RWPE2 (cell line): ENCODE measurements around the gene OTOG.

ENCODE experiments used
- ATAC-seq: fragments of 200-7000 bp; cut with Tn5 transposase; 3 replicates; pipeline ENCODE4 v1.9.1; 2021; ENCODE audit warnings: low read depth
- DNase-seq: peaks from one replicate; pipeline ENCODE4 v3.0.0-alpha.2; 2020; ENCODE audit warnings: low spot score
- H3K27ac ChIP-seq: fragments of 450-650 bp; 2 replicates; pipeline ENCODE4 v1.5.1; 2017; ENCODE audit warnings: mild to moderate bottlenecking; ENCODE audit not compliant: poor library complexity, severe bottlenecking
- H3K27me3 ChIP-seq: fragments of 250-450 bp; sonication (Bioruptor Pico); 2 replicates; pipeline ENCODE4 v1.5.1; 2021; ENCODE audit warnings: mild to moderate bottlenecking, moderate library complexity; ENCODE audit not compliant: insufficient read depth, poor library complexity, severe bottlenecking
- H3K36me3 ChIP-seq: fragments of 250-450 bp; sonication (Bioruptor Pico); 2 replicates; pipeline ENCODE4 v1.5.1; 2020; ENCODE audit warnings: low read depth, mild to moderate bottlenecking, moderate library complexity
- H3K4me1 ChIP-seq: fragments of 250-450 bp; sonication (Bioruptor Pico); 2 replicates; pipeline ENCODE4 v1.5.1; 2021; ENCODE audit warnings: mild to moderate bottlenecking, moderate library complexity; ENCODE audit not compliant: insufficient read depth, poor library complexity, severe bottlenecking
- H3K4me3 ChIP-seq: fragments of 250-450 bp; sonication (Bioruptor Pico); 2 replicates; pipeline ENCODE4 v1.5.1; 2021; ENCODE audit warnings: mild to moderate bottlenecking, moderate library complexity; ENCODE audit not compliant: severe bottlenecking
- H3K9me3 ChIP-seq: fragments of 250-450 bp; sonication (Bioruptor Pico); 2 replicates; pipeline ENCODE4 v1.5.1; 2021; ENCODE audit warnings: mild to moderate bottlenecking, moderate library complexity; ENCODE audit not compliant: severe bottlenecking
- CTCF ChIP-seq: fragments of 450-650 bp; IDR thresholded peaks from one replicate; pipeline ENCODE4 v1.5.1; 2017; ENCODE audit warnings: mild to moderate bottlenecking, moderate library complexity; ENCODE audit not compliant: poor library complexity, severe bottlenecking

The OTOG gene

GRCh38 chr11:17691976-17692375 is 144.9 kb downstream of the OTOG start:
- peaks cover 74% of the 10 kb centered on the region for H3K27me3 ChIP-seq
- H3K9me3 ChIP-seq: no peaks in the 10 kb centered on the region
- ATAC-seq: no peak
- no peaks in the 10 kb centered on the region for H3K4me1 ChIP-seq
- no peak overlapping the region for H3K27ac ChIP-seq
- H3K36me3 ChIP-seq: no peaks in the 10 kb centered on the region
- H3K4me3 ChIP-seq: no peak overlapping the region
- DNase-seq: no peak
- no peak for TF ChIP-seq CTCF

GRCh38 chr11:17692931-17693330 is 145.9 kb downstream of the OTOG start:
- no peaks in the 10 kb centered on the region for H3K9me3 ChIP-seq
- no peak for DNase-seq
- H3K4me1 ChIP-seq: no peaks in the 10 kb centered on the region
- H3K4me3 ChIP-seq: no peak overlapping the region
- H3K36me3 ChIP-seq: no peaks in the 10 kb centered on the region
- H3K27ac ChIP-seq: no peak overlapping the region
- no peak for TF ChIP-seq CTCF
- H3K27me3 ChIP-seq: peaks cover 84% of the 10 kb centered on the region
- ATAC-seq: no peak

- no peaks in the 10 kb centered on the region for H3K36me3 ChIP-seq
- H3K9me3 ChIP-seq: no peaks in the 10 kb centered on the region
- no peak overlapping the region for H3K4me3 ChIP-seq
- DNase-seq: no peak
- H3K27me3 ChIP-seq: peaks cover 86% of the 10 kb centered on the region
- no peaks in the 10 kb centered on the region for H3K4me1 ChIP-seq
- no peak for ATAC-seq
- no peak overlapping the region for H3K27ac ChIP-seq
- TF ChIP-seq CTCF: no peak
Measured at GRCh38 chr11:17693531-17693930, 146.5 kb downstream of the OTOG start.

DNA sequence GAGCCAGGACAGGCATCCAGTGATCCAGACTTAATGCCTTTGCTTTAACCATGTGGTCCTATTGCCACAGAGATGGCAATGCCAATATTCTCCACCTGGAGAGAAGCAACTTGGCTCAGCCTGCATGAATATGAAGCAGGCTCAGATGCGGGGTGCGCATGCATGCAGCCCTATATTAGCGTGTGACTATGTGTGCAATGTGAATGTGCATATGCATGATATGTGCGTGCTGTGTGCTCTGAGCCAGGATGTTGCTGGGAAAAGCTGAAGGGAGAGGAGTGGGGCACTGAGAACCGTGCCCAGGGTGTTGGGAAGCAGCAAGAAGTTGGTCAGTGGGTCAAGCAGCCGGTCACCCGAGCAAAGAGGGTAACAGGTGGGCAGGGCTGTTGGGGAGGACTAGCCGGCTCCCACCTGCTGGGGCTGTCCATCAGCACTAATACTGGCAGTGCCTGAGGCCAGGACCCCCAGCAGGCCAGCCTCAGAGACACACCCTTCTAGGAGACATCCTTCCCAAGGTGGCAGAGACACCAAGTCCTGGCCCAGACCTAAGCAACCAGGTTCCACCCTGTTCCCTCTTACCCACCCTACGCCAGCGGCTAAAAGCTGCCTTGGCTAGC is 147.5 kb downstream of the OTOG start:
- H3K36me3 ChIP-seq: no peaks in the 10 kb centered on the region
- peaks cover 86% of the 10 kb centered on the region for H3K27me3 ChIP-seq
- DNase-seq (no peak), ATAC-seq (no peak)
- H3K4me1 ChIP-seq: no peaks in the 10 kb centered on the region
- TF ChIP-seq CTCF: no peak
- H3K4me3 ChIP-seq: no peak overlapping the region
- H3K9me3 ChIP-seq: no peaks in the 10 kb centered on the region
- H3K27ac ChIP-seq: no peak overlapping the region
